ENCODE results near the gene APOBEC3B.
"Not testable (repeated sequence)": the region's sequence is repeated elsewhere in the genome, so short reads cannot be mapped to it uniquely, and the experiment has no call there.

APOBEC3B gene

DNA sequence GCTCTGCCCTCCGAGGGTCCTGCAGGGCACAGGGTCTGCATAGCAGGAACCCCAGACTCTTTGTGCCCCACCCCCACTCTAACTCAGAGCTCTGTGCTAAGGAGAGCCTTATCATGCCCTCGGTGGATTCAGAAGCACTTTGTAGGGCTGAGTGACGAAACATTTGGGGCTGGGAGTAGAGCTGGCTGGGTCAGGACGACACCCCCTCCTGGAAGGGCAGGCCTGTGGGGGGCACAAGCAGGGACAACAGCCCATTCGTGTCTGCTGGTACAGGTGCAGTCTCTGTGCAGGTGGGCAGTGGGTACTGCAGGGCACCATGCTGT, 15.8 kb upstream of the APOBEC3B start:
- no peaks in the 10 kb centered on the region for H3K9me3 Mint-ChIP-seq

DNA sequence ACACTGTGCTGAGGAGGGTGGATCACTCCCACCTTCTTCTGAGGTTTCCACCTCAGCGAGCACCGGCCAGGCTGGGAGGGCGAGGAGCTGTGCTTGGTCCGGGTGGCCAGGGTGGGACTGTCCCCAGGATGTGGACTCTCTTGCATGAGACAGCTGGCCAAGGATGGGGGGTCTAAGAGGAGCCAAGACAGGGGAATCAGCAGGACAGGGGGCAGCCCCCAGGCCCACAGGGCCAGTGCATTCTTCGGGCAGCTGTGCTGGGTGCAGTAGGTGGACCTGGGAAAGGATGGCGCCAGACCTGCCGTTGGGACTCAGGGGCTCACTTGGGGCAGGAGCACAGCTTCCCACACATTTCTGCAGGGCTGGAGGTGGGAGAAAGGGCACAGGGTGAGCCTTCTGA, 15.2 kb upstream of the APOBEC3B start:
- Mint-ChIP-seq H3K36me3 (no peaks in the 10 kb centered on the region), H3K27ac (peak overlapping the region; percentile 49)
- CTCF ChIA-PET = interaction anchor here (0.9 kb wide), 1 partner anchor 97 kb away, joined by 3 read pairs; no protein-coding TSS in a partner anchor

More for the DNA sequence above, 15.8 kb upstream of the APOBEC3B start:
- DNase-seq = no peak
- H3K27ac Mint-ChIP-seq = no peak overlapping the region
- no peaks in the 10 kb centered on the region for H3K36me3 Mint-ChIP-seq
- CTCF ChIA-PET = interaction anchor here (0.9 kb wide), 1 partner anchor 96 kb away, joined by 3 read pairs; no protein-coding TSS in a partner anchor
- peaks cover 3% of the 10 kb centered on the region for H3K4me1 Mint-ChIP-seq
- H3K4me3 Mint-ChIP-seq = no peak overlapping the region
- peaks cover 63% of the 10 kb centered on the region for H3K27me3 Mint-ChIP-seq

GRCh38 chr22:38967451-38968450, 14.4 kb upstream of the APOBEC3B start:
- H3K4me1 Mint-ChIP-seq = peaks cover 6% of the 10 kb centered on the region
- H3K27me3 Mint-ChIP-seq = peaks cover 76% of the 10 kb centered on the region
- no peak for DNase-seq
- no peaks in the 10 kb centered on the region for H3K9me3 Mint-ChIP-seq
- no peak overlapping the region for H3K4me3 Mint-ChIP-seq
- no peaks in the 10 kb centered on the region for H3K36me3 Mint-ChIP-seq
- no peak overlapping the region for H3K27ac Mint-ChIP-seq
- CTCF ChIA-PET = no interaction called here

More for the DNA sequence above, 15.2 kb upstream of the APOBEC3B start:
- DNase-seq = no peak
- Mint-ChIP-seq H3K27me3 (peaks cover 69% of the 10 kb centered on the region), H3K9me3 (no peaks in the 10 kb centered on the region), H3K4me1 (peaks cover 3% of the 10 kb centered on the region), H3K4me3 (no peak overlapping the region)

DNA sequence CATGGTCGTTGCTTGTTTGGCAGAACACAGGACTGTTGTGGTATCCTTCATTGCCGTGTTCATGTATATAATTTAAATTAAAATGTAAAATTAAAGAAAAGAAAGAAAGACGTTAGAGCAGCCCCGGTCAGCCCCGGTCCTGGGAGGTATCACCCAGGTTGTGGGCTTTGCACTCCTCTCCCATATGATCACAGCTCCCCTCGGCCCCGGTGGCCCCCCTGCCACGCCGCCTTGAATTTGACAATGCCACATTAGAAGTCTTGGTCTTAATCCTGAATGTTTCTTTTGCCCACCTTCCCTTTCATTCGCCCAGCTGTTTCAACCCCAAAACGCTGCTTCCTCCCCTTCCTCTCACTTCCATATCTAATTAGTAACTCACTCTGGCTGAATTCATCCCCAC, 13.3 kb upstream of the APOBEC3B start:
- Mint-ChIP-seq H3K4me3 (no peak overlapping the region), H3K27ac (no peak overlapping the region), H3K27me3 (peaks cover 86% of the 10 kb centered on the region), H3K36me3 (no peaks in the 10 kb centered on the region), H3K4me1 (peaks cover 9% of the 10 kb centered on the region), H3K9me3 (no peaks in the 10 kb centered on the region)
- CTCF ChIA-PET = interaction anchor here (7.8 kb wide), 1 partner anchor 99 kb away, joined by 46 read pairs; no protein-coding TSS in a partner anchor
- DNase-seq = no peak

DNA sequence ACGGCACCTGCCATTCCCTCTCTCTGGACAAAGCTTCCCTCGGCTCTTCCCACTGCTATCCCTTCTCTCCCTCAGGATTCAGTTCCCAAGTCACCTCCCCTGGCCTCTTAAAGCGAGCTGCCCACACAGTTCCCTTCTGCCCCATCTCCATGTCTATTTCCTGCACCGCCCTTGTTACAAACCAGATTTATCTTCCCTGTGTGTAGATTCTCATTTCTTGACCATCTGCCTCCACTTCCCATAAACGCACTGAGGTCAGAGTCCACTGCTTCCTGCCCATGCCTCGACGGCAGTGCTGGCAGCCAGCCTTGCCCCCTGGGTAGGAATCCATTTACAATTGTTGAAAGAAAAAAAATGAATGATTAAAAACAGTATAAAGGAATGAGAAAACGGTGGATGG, 11.6 kb upstream of the APOBEC3B start:
- H3K9me3 Mint-ChIP-seq = no peaks in the 10 kb centered on the region
- no peak overlapping the region for H3K4me3 Mint-ChIP-seq
- DNase-seq = no peak
- H3K27me3 Mint-ChIP-seq = peaks cover 98% of the 10 kb centered on the region
- H3K27ac Mint-ChIP-seq = no peak overlapping the region
- H3K4me1 Mint-ChIP-seq = peaks cover 9% of the 10 kb centered on the region
- no peaks in the 10 kb centered on the region for H3K36me3 Mint-ChIP-seq
- CTCF ChIA-PET = interaction anchor here (1.0 to 7.8 kb wide), 4 partner anchors 28 to 101 kb away, joined by 3 to 70 read pairs (median 24); no protein-coding TSS in a partner anchor

DNA sequence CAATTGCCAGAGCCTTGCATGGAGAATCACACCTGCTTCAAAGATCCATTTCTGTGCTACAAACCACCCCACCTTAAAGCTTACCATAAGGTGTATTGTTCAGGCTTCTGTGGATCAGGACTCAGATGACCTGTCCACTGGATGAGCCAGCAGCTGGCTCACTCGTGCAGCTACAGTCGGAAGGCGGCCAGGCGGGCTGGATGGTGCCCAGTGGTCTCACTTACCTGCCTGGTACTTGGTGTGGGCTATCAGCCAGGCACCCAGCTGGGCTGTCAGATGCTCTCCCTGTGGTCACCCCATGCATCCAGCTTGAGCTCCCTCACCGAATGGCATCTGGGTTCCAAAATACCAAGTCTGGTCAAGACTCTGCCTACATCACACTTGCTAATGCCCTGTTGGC, 10.9 kb upstream of the APOBEC3B start:
- peaks cover 9% of the 10 kb centered on the region for H3K4me1 Mint-ChIP-seq
- CTCF ChIA-PET = interaction anchor here (0.6 to 7.8 kb wide), 7 partner anchors 9 to 118 kb away, joined by 3 to 70 read pairs (median 3); no protein-coding TSS in a partner anchor
- DNase-seq = no peak
- H3K9me3 Mint-ChIP-seq = no peaks in the 10 kb centered on the region
- no peak overlapping the region for H3K27ac Mint-ChIP-seq
- H3K27me3 Mint-ChIP-seq = peaks cover 97% of the 10 kb centered on the region
- H3K4me3 Mint-ChIP-seq = no peak overlapping the region
- H3K36me3 Mint-ChIP-seq = no peaks in the 10 kb centered on the region

- CTCF ChIA-PET = interaction anchor here (0.6 to 7.8 kb wide), 6 partner anchors 8 to 118 kb away, joined by 3 to 70 read pairs (median 4); no protein-coding TSS in a partner anchor
- H3K36me3 Mint-ChIP-seq = no peaks in the 10 kb centered on the region
- no peaks in the 10 kb centered on the region for H3K9me3 Mint-ChIP-seq
- H3K4me3 Mint-ChIP-seq = no peak overlapping the region
- no peak for DNase-seq
- H3K4me1 Mint-ChIP-seq = peaks cover 9% of the 10 kb centered on the region
- H3K27ac Mint-ChIP-seq = no peak overlapping the region
- H3K27me3 Mint-ChIP-seq = peaks cover 91% of the 10 kb centered on the region
Measured at GRCh38 chr22:38971791-38972190, 10.4 kb upstream of the APOBEC3B start.

- no peak overlapping the region for H3K4me3 Mint-ChIP-seq
- no peaks in the 10 kb centered on the region for H3K36me3 Mint-ChIP-seq
- DNase-seq = no peak
- CTCF ChIA-PET = interaction anchor here (1.2 to 7.8 kb wide), 6 partner anchors 19 to 119 kb away, joined by 3 to 70 read pairs (median 6); no protein-coding TSS in a partner anchor
- no peak overlapping the region for H3K27ac Mint-ChIP-seq
- peaks cover 86% of the 10 kb centered on the region for H3K27me3 Mint-ChIP-seq
- peaks cover 8% of the 10 kb centered on the region for H3K4me1 Mint-ChIP-seq
- H3K9me3 Mint-ChIP-seq = peaks cover 2% of the 10 kb centered on the region
Measured at GRCh38 chr22:38972558-38972957, 9.6 kb upstream of the APOBEC3B start.

DNA sequence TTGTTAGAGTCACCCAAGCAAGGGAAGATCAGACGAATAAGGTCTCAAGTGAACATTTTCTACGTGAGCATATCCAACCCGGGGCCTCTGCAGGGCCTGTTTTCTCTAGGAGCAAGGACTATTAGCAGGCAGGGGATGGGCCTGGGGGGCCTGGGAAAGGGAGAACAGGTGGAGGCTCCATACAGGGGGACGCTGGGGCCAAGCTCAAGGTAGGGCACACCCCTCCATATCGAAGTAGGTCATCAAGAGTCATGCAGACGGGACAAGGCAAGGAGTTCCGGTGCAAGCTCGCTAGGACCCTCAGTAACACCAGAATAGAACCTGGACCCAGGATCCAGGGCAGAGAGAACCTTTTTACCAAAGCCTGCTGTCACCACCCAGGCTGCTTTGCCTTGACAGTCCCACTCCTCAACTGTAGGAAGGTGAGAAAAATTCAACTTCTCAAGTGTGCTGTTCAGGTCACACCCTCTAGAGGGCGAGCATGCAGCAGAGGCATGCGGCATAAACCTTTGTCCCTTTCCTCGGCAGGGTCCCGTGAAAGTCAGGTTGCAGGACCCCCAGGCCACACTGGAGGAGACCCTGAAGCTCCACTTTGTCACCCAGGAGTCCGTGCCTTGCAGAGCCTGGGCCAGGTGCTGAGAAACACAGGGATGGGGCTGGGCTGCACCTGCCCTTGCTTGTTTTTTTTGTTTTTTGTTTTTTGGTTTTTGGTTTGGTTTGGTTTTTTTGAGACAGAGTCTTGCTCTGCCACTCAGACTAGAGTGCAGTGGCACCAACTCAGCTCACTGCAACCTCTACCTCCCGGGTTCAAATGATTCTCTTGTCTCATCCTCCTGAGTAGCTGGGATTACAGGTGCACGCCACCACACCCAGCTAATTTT, 8.6 kb upstream of the APOBEC3B start:
- Mint-ChIP-seq H3K4me1 (peaks cover 5% of the 10 kb centered on the region), H3K27ac (no peak overlapping the region), H3K9me3 (peaks cover 2% of the 10 kb centered on the region), H3K27me3 (peaks cover 85% of the 10 kb centered on the region), H3K4me3 (no peak overlapping the region), H3K36me3 (no peaks in the 10 kb centered on the region)
- DNase-seq = peak; percentile 73
- CTCF ChIA-PET = interaction anchor here (0.6 to 7.8 kb wide), 18 partner anchors 10 to 341 kb away, joined by 3 to 70 read pairs (median 4); partner anchors contain the start of gene APOBEC3A

DNA sequence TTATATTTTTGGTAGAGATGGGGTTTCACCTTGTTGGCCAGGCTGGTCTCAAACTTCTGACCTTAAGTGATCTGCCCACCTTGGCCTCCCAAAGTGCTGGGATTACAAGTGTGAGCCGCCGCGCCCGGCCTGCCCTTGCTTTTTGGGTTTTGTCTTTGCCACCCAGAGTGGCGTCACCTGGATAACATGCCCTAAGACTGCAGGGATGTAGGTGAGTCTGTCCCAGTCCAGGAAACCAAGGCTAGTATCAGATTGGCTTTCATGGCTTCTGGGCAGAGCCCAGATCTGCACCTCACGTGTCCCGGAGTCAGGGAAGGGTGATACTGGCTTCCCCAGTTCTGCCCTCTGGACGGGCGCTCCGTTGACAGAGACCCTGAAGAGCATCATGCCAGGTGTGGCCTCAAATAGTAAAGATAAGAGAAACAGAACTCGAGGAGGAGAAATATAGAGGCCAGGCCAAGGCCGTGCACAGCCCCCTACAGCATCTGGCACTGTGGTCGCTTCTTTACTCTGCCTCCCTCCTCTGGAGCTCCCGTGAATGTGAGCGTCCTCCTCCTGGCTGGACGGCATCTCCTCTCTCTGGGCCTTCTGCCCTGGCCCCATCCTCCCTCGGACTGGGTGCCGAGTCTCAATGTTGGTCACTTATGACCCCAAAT, 7.8 kb upstream of the APOBEC3B start:
- H3K9me3 Mint-ChIP-seq = peaks cover 2% of the 10 kb centered on the region
- no peak for DNase-seq
- no peaks in the 10 kb centered on the region for H3K36me3 Mint-ChIP-seq
- H3K27ac Mint-ChIP-seq = no peak overlapping the region
- CTCF ChIA-PET = interaction anchor here (0.6 to 7.8 kb wide), 15 partner anchors 9 to 341 kb away, joined by 3 to 70 read pairs (median 4); partner anchors contain the start of gene APOBEC3A
- H3K4me3 Mint-ChIP-seq = no peak overlapping the region
- H3K27me3 Mint-ChIP-seq = peaks cover 81% of the 10 kb centered on the region
- H3K4me1 Mint-ChIP-seq = peaks cover 5% of the 10 kb centered on the region

GRCh38 chr22:38974826-38975175, 7.3 kb upstream of the APOBEC3B start:
- Mint-ChIP-seq H3K4me1 (peaks cover 5% of the 10 kb centered on the region), H3K4me3 (no peak overlapping the region), H3K27ac (no peak overlapping the region), H3K27me3 (peaks cover 76% of the 10 kb centered on the region), H3K9me3 (peaks cover 2% of the 10 kb centered on the region), H3K36me3 (no peaks in the 10 kb centered on the region)
- DNase-seq = no peak
- CTCF ChIA-PET = interaction anchor here (0.8 to 7.8 kb wide), 7 partner anchors 9 to 105 kb away, joined by 3 to 70 read pairs (median 6); no protein-coding TSS in a partner anchor

- CTCF ChIA-PET, H3K27ac Mint-ChIP-seq, H3K36me3 Mint-ChIP-seq, H3K4me3 Mint-ChIP-seq, H3K9me3 Mint-ChIP-seq, DNase-seq: not testable (repeated sequence)
- Mint-ChIP-seq H3K27me3 (peaks cover 76% of the 10 kb centered on the region), H3K4me1 (peaks cover 16% of the 10 kb centered on the region)
Measured at GRCh38 chr22:38977289-38977688, 4.9 kb upstream of the APOBEC3B start.

DNA sequence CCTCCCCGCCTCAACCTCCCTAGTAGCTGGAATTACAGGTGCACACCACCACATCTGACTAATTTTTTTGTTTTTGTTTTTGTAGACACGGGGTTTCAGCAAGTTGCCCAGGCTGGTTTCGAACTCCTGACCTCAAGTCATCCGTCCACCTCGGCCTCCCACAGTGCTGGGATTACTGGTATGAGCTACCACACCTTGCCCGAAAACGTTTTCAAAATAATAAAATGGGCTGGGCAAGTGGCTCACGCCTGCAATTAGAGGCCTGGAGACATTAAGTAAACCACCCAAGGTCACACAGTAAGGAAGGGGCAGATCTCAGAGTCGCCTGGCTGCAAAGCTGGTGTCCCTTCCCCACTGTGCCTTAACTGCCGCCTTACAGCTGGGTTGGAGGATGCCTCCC, 1.6 kb upstream of the APOBEC3B start:
- H3K4me3 Mint-ChIP-seq, H3K27ac Mint-ChIP-seq, DNase-seq: not testable (repeated sequence)
- peaks cover 42% of the 10 kb centered on the region for H3K4me1 Mint-ChIP-seq
- H3K27me3 Mint-ChIP-seq = peaks cover 55% of the 10 kb centered on the region
- H3K9me3 Mint-ChIP-seq = peaks cover 11% of the 10 kb centered on the region
- CTCF ChIA-PET = interaction anchor here (0.8 to 1.1 kb wide), 3 partner anchors 9 to 26 kb away, joined by 3 to 4 read pairs (median 3); no protein-coding TSS in a partner anchor
- peaks cover 17% of the 10 kb centered on the region for H3K36me3 Mint-ChIP-seq

Measured in activated naive CD4-positive, alpha-beta T cell treated with anti-CD3 and anti-CD28 coated beads, Interleukin-2, amount 10 ng/mL, durations not matched to agents 7 days and 5 days (primary cell).